Germinal center (tissue), 1 donor: ENCODE measurements around the gene IQGAP2.
"Not testable (repeated sequence)": the region's sequence is repeated elsewhere in the genome, so short reads cannot be mapped to it uniquely, and the experiment has no call there.

ENCODE experiments used
- DNase-seq: peaks from one replicate; pipeline ENCODE4 v3.0.0; 2012; ENCODE audit warnings: mixed read lengths, low spot score

The IQGAP2 gene, protein sequence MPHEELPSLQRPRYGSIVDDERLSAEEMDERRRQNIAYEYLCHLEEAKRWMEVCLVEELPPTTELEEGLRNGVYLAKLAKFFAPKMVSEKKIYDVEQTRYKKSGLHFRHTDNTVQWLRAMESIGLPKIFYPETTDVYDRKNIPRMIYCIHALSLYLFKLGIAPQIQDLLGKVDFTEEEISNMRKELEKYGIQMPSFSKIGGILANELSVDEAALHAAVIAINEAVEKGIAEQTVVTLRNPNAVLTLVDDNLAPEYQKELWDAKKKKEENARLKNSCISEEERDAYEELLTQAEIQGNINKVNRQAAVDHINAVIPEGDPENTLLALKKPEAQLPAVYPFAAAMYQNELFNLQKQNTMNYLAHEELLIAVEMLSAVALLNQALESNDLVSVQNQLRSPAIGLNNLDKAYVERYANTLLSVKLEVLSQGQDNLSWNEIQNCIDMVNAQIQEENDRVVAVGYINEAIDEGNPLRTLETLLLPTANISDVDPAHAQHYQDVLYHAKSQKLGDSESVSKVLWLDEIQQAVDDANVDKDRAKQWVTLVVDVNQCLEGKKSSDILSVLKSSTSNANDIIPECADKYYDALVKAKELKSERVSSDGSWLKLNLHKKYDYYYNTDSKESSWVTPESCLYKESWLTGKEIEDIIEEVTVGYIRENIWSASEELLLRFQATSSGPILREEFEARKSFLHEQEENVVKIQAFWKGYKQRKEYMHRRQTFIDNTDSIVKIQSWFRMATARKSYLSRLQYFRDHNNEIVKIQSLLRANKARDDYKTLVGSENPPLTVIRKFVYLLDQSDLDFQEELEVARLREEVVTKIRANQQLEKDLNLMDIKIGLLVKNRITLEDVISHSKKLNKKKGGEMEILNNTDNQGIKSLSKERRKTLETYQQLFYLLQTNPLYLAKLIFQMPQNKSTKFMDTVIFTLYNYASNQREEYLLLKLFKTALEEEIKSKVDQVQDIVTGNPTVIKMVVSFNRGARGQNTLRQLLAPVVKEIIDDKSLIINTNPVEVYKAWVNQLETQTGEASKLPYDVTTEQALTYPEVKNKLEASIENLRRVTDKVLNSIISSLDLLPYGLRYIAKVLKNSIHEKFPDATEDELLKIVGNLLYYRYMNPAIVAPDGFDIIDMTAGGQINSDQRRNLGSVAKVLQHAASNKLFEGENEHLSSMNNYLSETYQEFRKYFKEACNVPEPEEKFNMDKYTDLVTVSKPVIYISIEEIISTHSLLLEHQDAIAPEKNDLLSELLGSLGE (N-terminal part only)

DNA sequence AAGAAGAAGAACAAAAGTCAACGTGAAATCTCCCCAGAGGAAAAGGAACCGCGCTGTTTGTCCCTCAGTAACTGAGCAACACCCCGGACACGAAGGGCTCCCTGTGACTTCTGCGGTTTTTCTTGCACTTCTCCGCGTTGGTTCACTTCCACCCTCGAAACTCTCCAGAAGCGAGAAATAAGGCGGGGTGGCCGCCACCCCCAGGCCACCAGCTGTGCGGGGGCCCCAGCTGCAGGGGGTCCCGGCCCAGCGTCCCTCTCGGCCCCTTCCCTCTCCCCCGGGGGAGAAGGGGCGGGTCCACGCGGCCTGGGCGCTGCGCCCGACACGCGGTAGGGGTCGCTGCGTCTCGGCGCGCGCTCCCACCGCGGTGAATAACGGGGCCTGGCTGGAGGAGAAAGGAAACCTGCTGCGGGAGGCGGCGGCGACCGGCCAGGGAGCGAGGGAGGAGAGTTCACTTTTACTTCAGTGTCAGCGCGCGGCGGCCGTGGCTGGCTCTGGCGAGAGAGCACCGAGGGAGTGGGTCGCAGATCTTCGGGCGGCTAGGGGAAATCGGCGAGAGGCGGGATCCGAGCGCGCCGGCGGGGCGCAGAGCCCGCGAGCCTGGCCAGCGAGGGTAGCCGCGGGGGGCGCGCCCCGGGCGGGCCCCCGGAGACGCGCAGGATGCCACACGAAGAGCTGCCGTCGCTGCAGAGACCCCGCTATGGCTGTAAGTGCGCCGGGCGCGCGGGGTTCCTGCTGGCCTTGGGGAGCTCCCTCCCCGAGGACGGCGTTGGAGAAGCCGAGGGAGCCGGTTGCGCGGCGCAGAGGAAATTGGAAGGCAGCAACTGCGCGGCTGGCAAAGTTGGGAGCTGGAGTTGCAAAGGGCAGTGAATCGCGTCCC is at the start of gene IQGAP2:
Gene IQGAP2 (plus strand): TSS at position 400 of the 880 bp plus-strand sequence. CDS start 261 bp downstream, at position 661.
- DNase-seq: peak; percentile 85

DNA sequence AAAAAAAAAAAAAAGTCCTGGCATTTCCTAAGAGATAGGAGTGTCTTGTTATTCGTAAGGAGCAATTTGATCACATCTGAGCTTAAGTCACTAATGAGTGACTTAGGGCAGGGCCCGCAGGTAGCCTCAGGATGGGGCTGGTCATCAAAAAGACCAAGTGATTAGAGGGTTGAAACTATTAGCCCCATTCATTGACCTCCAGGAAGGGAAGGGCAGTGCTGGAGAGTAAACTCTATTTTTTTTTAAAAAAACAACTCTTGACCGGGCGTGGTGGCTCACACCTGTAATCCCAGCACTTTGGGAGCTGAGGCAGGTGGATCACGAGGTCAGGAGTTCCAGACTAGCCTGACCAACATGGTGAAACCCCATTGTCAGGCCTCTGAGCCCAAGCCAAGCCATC is 46.2 kb upstream of the IQGAP2 start:
- no peak for DNase-seq

DNA sequence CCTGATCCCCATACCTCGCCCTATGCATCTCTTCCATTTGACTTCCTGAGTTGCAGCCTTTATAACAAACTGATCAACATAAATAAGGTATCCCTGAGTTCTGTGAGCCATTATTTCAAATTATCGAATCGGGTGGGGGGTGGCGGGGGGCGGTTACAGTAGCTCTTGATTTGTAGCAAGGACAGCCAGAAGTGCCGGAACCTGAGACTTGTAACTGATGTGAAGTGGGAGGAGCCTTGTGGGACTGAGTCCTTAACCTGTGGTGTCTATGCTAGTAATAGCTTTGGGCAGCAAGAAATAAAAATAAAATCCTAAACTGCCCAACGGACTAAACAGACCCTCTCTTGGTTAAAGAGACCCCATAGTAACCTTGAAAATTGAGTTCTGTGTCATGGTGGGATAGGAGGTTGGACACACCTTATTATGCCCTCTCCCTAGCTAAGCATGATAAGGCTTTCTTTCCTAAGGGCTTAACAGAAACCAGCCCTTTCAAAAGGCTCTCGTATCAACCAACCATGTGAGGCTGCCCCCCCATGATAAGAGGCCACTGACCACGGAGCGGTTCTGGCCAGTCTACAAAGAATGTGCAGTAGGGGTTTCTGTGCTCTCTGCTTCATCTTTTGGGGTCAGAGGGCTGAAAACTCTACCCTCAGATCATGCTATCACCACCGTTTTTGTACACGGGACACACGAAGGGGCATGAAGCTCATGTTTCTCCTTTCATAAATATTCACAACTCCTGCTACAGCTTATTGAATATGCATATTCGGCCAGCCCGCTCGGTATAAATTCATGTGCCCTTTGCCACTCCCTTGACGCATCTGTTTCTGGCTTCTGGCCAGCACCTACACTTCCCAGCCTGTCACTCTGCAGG is 39.5 kb upstream of the IQGAP2 start:
- no peak for DNase-seq

DNA sequence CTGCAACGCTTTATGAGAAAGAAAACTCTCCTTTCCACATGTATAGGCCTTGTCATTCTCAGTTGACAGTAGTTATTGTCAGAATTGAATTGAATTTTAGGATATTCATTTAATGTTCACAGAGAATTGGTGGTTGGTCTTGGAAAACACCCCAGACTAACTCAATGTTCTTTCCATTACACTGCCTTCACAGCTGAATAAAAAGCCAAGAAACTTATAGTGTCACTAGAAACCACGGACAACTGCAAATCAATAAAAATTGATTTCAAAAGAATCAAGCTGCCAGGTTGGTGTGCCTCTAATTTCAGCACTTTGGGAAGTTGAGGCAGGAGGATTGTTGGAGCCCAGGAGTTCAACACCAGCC is 38.9 kb upstream of the IQGAP2 start:
- DNase-seq: no peak

DNA sequence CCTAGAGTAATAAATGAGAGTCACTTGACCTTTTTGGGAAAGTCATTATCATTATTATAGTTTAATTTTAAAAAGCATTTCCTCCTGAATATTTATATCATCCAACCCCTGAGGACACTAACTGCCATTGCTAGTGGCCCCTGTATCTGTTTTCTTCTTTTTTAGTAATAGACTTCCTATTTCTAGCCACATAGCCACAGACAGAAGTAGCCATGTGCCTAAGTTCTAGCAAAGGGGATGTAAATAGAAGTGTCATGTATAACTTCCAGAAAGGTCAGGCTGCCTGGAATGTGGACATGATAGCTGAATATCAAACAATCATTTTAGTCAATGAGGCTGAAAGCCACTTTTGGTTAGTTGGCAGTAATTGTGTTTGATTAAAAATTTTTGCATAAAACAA is 37.5 kb upstream of the IQGAP2 start:
- DNase-seq: no peak

DNA sequence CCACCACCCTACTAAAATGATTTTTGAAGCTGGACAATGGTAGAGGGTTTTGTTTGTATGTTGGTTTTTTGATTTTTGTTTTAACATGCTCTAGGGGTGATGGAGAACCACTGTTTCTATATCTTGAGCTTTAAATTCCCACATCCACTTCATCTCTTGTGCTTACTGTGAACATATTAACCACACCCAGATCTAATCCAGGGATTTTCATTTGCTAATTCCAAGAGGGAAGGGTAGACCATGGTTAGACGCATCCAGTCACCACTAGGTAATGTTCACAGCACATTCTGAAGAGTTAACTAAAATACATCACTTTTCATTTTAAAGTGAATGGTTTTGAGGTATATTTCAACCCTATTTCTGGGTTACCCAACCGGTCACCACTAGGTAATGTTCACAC is 36.5 kb upstream of the IQGAP2 start:
- DNase-seq: no peak

DNA sequence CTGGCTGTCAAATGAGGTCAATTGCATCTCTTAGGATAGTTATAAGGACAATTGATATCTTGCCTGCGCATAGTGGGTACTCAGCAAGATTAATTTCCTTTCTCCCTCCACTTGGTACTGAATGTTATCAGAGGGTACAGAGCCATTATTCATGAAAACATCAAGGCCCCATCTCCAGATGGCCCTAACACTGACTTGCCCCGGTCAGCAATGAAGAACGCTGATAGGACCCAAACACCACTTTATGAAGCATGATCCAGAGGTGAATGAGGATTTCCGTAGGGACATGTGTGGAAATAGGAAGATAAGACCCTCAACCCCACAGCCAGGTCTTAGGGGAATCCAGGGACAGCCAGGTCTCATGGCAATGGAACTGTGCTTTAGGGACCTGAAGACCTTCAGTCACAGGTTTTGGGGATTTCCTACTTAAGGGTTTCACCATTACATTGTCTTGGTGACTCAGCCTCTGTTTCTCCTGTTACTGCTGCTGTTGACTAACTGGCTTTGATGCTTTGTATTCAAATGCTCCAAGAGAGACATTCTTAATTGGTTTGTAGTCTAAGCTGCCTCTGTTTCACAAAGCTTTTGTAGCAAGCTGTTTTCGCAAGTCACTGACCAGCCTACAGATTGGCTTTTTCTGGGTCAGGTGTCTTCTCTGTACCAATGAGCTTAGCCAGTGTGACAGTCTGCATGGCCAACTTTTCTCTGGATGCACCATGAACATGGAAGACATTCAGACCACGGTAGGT is 35.3 kb upstream of the IQGAP2 start:
- DNase-seq: no peak

DNA sequence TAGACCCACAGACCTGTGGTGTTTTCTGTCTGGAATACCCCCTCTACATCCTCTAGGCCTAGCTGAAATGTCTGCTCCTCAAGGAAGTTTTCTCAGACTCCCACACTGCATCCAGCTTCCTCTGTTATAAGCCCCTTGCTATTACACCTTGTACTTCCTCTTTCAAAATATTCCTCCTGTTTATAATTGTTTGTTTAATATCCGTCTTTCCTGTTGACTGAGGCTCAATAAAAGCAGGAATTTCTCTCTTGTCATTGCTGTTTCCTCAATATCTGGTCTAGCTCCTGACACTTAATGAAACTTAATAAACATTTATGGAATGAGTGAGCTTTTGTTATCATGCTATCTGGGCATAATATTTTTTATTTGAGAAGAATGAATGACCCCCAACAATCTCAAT is 34.1 kb upstream of the IQGAP2 start:
- no peak for DNase-seq

DNA sequence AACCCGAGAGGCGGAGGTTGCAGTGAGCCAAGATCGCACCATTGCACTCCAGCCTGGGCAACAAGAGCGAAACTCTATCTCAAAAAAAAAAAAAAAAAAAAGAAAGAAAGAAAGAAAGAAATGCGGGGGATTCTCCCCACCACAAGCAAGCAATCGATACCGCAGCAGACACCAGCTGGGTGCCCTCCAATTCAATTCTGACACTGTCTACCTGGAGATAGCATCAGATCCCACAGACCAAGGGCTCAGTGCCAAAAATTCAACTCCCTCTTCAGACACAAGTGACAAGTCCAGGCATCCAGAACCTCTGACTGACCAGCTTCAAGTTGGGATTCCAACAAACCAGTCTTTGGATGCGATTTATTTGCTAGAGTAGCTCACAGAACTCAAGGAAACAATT is 33.4 kb upstream of the IQGAP2 start:
- DNase-seq: not testable (repeated sequence)

DNA sequence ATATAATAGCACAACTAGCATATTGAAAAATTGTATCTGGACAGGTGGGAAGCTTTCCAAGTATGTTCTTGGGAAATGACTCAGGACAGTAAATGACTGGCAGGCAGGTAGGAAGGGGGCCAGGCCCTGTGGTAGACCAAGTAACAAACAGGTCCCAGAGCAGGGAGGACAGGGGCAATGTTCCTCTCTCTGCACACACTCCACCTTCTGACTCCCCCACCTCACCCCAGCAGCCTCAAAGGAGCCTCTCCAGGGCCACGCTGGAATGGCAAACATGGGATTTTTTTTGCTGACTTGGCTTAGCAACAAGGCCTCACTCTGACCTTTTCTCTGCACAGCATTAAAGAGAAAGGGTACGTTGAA is 31.1 kb upstream of the IQGAP2 start:
- no peak for DNase-seq

DNA sequence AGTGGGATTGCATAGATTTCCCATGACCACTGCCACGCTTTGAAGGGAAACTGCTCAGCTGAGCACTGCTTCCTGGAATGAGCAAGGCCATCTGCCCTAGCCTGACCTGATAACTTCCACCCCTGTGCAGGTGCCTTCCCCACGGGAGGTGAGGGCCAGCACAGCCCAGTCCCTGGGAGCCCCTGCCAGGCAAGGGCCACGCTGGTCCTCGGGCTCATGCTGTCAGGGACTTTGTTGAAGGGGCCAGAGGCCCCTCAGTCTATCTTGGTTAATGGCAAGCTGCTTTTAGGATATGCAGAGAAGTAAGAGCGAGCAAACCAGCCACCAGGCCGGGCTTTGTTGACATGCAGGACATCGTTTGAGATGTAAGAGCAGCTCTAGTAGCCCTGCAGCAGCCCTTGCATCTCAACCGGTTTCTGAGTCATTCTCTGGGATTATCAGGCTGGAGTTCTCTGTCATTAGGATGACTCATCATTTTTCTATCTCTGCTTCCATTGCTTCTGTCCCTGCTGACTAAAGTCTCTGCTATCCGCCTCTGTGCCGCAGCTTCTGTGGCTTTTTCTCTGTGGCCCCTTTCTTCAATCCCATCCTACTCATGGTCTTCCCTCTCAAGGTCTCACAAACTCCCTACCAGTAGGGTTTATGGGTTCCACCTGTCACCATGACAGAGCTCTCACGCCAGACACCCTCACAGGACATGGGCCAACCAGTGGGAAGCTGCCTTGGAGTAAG is 30.6 kb upstream of the IQGAP2 start:
- no peak for DNase-seq

DNA sequence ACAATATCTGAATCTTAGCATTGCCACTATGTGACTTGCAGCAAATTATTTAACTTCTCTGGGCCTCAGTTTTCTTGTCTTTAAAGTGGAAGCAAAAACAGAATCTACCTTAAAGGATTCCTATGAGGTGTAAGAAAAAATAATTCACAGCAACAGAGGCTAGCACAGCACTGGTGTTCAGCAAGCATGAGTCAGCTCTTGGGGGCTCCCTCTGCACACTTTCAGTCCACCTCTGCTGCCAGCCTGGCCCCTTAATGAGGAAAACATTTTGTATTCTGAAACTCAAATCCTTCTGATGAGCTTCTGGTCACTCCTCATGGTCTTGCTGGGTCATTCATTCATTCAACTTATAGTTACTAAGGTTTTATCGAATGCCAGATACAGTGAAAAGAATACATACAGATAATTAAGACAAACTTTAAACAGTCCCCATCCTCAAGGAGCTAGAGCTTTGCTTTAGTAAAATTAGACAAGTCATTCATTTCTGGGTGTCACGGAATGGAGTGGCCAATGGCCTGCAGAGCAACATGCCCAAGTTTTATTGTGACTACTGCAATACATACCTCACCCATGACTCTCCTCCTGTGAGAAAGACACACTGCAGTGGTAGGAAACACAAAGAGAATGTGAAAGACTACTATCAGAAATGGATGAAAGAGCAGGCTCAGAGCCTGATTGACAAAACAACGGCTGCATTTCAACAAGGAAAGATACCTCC is 26.8 kb upstream of the IQGAP2 start:
- DNase-seq: no peak

DNA sequence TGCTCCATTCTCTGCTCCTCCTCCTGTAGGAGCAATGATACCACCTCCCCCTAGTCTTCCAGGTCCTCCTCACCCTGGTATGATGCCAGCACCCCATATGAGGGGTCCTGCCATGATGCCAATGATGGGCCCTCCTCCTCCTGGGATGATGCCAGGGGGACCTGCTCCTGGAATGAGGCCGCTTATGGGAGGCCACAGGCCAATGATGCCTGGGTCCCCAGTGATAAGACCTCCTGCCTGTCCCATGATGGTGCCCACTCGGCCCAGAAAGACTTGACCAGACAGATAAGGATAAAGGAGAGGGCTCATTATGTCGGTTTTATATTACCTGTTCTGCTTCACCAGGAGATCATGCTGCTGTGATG is 26.2 kb upstream of the IQGAP2 start:
- DNase-seq: no peak

DNA sequence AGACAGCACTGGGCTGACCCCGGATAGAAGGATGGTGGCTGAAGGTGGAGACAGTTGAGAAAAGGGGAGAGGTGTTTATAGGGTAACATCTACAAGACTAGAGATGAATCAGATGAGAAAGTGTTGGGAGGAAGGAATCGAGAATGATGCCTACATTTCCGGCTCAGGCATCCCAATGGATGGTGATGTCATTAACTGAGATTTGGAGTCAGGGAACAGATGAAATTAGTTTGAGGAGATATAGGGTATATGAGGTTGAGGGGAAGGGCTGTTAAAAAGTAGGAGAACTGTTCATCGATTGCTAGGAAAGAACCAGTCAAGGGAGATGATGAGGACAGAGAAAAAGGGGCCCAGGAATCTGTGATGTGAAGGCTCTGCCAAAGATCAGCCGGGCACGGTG is 24.7 kb upstream of the IQGAP2 start:
- no peak for DNase-seq

DNA sequence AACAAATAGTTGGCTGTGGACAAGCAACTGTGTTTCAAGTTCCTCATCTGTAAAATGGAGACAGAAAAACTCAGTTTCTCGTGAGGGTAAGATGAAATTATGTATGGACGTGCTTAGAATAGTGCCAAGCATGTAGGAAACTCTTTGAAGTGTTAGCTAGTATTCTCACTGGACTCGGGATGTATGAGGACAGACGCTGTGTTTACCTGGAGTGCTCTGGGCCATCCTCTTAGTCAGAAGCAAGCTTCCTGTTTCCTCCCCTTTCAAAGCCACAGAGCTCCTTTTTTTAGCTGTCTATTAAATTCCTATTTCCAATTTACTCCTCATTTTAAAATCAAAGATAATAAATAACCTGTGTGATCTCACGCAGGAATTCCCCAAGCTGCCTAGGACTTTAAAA is 23.8 kb upstream of the IQGAP2 start:
- DNase-seq: no peak

DNA sequence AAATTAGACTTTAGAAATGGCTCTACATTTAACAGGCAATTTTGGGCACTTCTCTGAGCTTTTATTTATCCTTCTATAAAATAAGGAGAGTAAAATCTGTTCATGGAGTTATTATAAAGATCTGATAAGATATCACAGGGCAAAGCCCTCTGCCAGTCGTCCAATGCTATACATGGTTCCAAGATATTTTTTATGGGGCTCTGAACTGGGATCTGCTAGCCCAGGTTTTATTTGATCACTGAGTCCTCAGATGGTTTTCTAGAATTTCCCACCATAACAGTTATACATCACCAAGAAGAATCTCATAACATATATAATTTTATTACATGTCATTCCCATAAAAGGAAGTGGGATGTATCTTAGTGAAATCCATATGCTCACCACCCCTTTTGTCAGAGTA is 23.2 kb upstream of the IQGAP2 start:
- DNase-seq: no peak

DNA sequence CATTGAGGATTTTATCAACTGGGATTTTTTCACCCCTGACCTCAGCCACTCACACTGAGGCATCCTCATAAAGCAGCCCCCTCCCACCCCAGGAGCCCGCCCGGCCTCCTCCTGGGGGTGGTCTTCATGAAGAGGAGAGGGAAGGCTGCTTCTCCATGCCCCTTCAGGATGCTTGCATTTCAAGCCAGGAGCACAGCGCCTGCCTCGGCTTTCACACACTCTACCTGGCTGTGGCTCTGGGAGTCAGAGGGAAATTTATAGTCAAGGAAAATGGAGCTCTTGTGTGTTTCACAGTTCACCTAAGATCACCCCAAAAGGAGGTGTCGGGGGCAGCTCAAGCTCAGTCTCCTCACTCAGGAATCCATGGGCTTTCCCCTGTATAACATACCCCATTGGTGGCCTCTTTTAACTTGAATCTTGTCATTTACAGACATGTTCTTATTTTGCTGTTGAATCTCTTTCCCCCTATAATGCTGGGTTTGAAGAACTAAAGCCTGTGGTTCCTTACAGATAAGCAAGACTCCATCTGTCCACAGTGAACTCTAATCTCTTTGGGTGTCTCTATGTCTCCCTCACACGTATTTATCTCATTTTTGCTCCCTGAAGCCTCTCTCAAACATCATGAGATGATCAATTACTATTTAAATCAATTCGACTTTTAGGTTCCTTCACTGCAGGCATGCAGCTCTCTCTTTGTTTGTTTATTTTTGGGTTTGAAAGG is 22.6 kb upstream of the IQGAP2 start:
- no peak for DNase-seq
